Endothelial cell of umbilical vein (primary cell): ENCODE data around the gene CNNM3. TPM values are rescaled to one million over a fixed set of nuclear protein-coding genes. Genes with fewer than 3 reads are reported as not detected.

Experiments
- BruUV-seq: library from RNA; stranded (reverse); fragments of 400-500 nt; replicated peaks from 2 replicates; lab custom pipeline; 2021; lab: Mats Ljungman, UMichigan
- CTCF ChIA-PET: fragments of 300-600, 350-600 bp; sonication (Branson Sonifier 250); formaldehyde crosslinking; loops from one replicate; lab custom pipeline; 2021; ENCODE audit warnings: antibody characterized with exemption, inconsistent platforms; lab: Charles Lee
- POLR2A ChIA-PET: fragments of 300-600, 350-600 bp; sonication (Branson Sonifier 250); formaldehyde crosslinking; loops from one replicate; lab custom pipeline; 2021; ENCODE audit warnings: antibody characterized with exemption, inconsistent platforms; lab: Charles Lee
- DNase-seq: peaks from one replicate; pipeline ENCODE4 v3.0.0-alpha.2; 2011; ENCODE audit warnings: low read depth, low spot score
- FAIRE-seq: peaks from 2 replicates; lab custom pipeline; 2011; peaks lifted over from hg19 to GRCh38; lab: Jason Lieb, UNC
- H2AFZ ChIP-seq: 2 replicates; pipeline ENCODE4 v1.6.0; 2012; ENCODE audit warnings: low read depth, low read length, control low read depth, inconsistent platforms
- H3K27ac ChIP-seq: 2 replicates; pipeline ENCODE4 v1.5.1; 2011; ENCODE audit warnings: low read depth, mild to moderate bottlenecking, control low read depth, low read length, moderate library complexity; ENCODE audit not compliant: insufficient read depth
- H3K27me3 ChIP-seq, 2 experiments: 2 replicates each; pipeline versions ENCODE4 v1.6.0 to v1.6.1; 2011; ENCODE audit warnings: low read length in 2 of 2, mixed read lengths in 1 of 2; ENCODE audit not compliant: control insufficient read depth in 2 of 2, insufficient read depth in 2 of 2
- H3K36me3 ChIP-seq, 2 experiments: 2 replicates in 1 of 2; 3 replicates in 1 of 2; pipeline ENCODE4 v1.5.1; 2011; ENCODE audit warnings: low read length in 2 of 2, mild to moderate bottlenecking in 1 of 2, moderate library complexity in 1 of 2; ENCODE audit not compliant: control insufficient read depth in 2 of 2, insufficient read depth in 2 of 2; ENCODE audit errors: extremely low read depth in 1 of 2
- H3K4me1 ChIP-seq: 3 replicates; pipeline ENCODE4 v1.5.1; 2011; ENCODE audit warnings: mild to moderate bottlenecking, low read length; ENCODE audit not compliant: control insufficient read depth, insufficient read depth; ENCODE audit errors: extremely low read depth
- H3K4me2 ChIP-seq: 2 replicates; pipeline ENCODE4 v1.6.1; 2011; ENCODE audit warnings: low read length, control low read depth, mixed read lengths; ENCODE audit not compliant: insufficient read depth
- H3K4me3 ChIP-seq, 3 experiments: fragments of 200-600 bp in 1 of 3; sonication (generic), shearing (Covaris generic) in 1 of 3; replicated peaks in 1 of 3; 2 replicates each; pipeline ENCODE4 v1.5.1; 2011 to 2016; ENCODE audit warnings: control low read depth in 3 of 3, low read length in 3 of 3, mild to moderate bottlenecking in 2 of 3, inconsistent platforms in 1 of 3, low read depth in 1 of 3, moderate library complexity in 1 of 3; ENCODE audit not compliant: insufficient read depth in 1 of 3
- H3K79me2 ChIP-seq: 2 replicates; pipeline ENCODE4 v1.6.0; 2012; ENCODE audit warnings: low read length, inconsistent platforms; ENCODE audit not compliant: control insufficient read depth, insufficient read depth
- H3K9ac ChIP-seq: replicated peaks from 2 replicates; pipeline ENCODE3; 2011; ENCODE audit warnings: low read length, control low read depth; ENCODE audit not compliant: insufficient read depth; ENCODE audit errors: extremely low read depth
- H3K9me1 ChIP-seq: replicated peaks from 3 replicates; pipeline ENCODE4 v1.6.0; 2011; ENCODE audit warnings: mild to moderate bottlenecking, low read length; ENCODE audit not compliant: control insufficient read depth, insufficient read depth; ENCODE audit errors: extremely low read depth
- H3K9me3 ChIP-seq: replicated peaks from 2 replicates; pipeline ENCODE4 v1.5.1; 2012; ENCODE audit warnings: low read length, inconsistent platforms; ENCODE audit not compliant: control insufficient read depth, insufficient read depth
- H4K20me1 ChIP-seq: replicated peaks from 2 replicates; pipeline ENCODE3; 2011; ENCODE audit warnings: mild to moderate bottlenecking, low read length; ENCODE audit not compliant: control insufficient read depth, insufficient read depth; ENCODE audit errors: extremely low read depth
- EZH2 ChIP-seq: IDR thresholded peaks from 2 replicates; pipeline ENCODE4 v1.6.1; 2012; ENCODE audit warnings: borderline replicate concordance, low read depth, mild to moderate bottlenecking, moderate library complexity, low read length, inconsistent platforms; ENCODE audit not compliant: severe bottlenecking
- FOS ChIP-seq: IDR thresholded peaks from 2 replicates; pipeline ENCODE4 v1.6.1; 2011; ENCODE audit warnings: mild to moderate bottlenecking, low read length, moderate library complexity, borderline replicate concordance; ENCODE audit not compliant: insufficient read depth
- GATA2 ChIP-seq: IDR thresholded peaks from 2 replicates; pipeline ENCODE4 v1.7.0; 2011; ENCODE audit warnings: low read depth, mild to moderate bottlenecking, moderate library complexity, mixed read lengths, low read length; ENCODE audit not compliant: insufficient read length, insufficient read depth
- JUN ChIP-seq: IDR thresholded peaks from 2 replicates; pipeline ENCODE4 v1.6.1; 2011; ENCODE audit warnings: borderline replicate concordance, low read depth; ENCODE audit not compliant: insufficient read length, insufficient read depth
- MYC ChIP-seq: IDR thresholded peaks from one replicate; pipeline ENCODE4 v1.6.1; 2011; ENCODE audit warnings: mild to moderate bottlenecking, low read depth, low read length
- POLR2A ChIP-seq: IDR thresholded peaks from 2 replicates; pipeline ENCODE4 v1.6.1; 2012; ENCODE audit warnings: low read depth, mild to moderate bottlenecking, control low read depth, low read length
- POLR2AphosphoS5 ChIP-seq: IDR thresholded peaks from 2 replicates; pipeline ENCODE4 v1.6.1; 2012; ENCODE audit warnings: low read depth, mild to moderate bottlenecking, control low read depth, low read length, moderate library complexity; ENCODE audit not compliant: insufficient read depth
- dilution Hi-C: fragments of 300-500 bp; cut with MboI; formaldehyde crosslinking; loops from one replicate; pipeline ENCODE4 v1.15.0; 2019; ENCODE audit warnings: low sequenced_read_pairs; ENCODE audit not compliant: extremely low pct_ligation_motif_present
- intact Hi-C: fragments of 100-400 bp; cut with micrococcal nuclease; formaldehyde crosslinking; loops from one replicate; pipeline ENCODE4 v1.10.0; 2022
- polyA plus RNA-seq, 4 experiments: library from polyadenylated mRNA; depleted of rRNA in 3 of 4; stranded (reverse) in 3 of 4; unstranded in 1 of 4; fragments of >200 nt; gene quantifications; 2 replicates each; pipeline versions ENCODE4 v1.2.1 to v1.2.3, GENCODE V29; 2011 to 2012; ENCODE audit warnings: missing spikeins in 1 of 4
- total RNA-seq: library from RNA; stranded (reverse); gene quantifications from 2 replicates; pipeline ENCODE4 v1.2.3, GENCODE V29; 2021
- TF ChIP-seq, protein P1 (sequence below), 2 donors: IDR thresholded peaks; 1 replicate in 1 of 2; 2 replicates in 1 of 2; pipeline ENCODE4 v1.5.1; 2011; ENCODE audit warnings: low read length in 2 of 2, mild to moderate bottlenecking in 2 of 2, moderate library complexity in 2 of 2, control low read depth in 1 of 2, inconsistent platforms in 1 of 2, low read depth in 1 of 2; ENCODE audit not compliant: insufficient read depth in 1 of 2; ENCODE audit errors: extremely low read depth in 1 of 2
- TF ChIP-seq, protein P2 (sequence below): IDR thresholded peaks from 2 replicates; pipeline ENCODE4 v1.6.1; 2011; ENCODE audit not compliant: insufficient read depth, insufficient read length

Gene CNNM3
- total and polyA plus RNA-seq, 2 donors (not counting 3 experiments of a cell fraction or from before 2014, with no cell fraction given), result 13.0 to 14.9 TPM

DNA sequence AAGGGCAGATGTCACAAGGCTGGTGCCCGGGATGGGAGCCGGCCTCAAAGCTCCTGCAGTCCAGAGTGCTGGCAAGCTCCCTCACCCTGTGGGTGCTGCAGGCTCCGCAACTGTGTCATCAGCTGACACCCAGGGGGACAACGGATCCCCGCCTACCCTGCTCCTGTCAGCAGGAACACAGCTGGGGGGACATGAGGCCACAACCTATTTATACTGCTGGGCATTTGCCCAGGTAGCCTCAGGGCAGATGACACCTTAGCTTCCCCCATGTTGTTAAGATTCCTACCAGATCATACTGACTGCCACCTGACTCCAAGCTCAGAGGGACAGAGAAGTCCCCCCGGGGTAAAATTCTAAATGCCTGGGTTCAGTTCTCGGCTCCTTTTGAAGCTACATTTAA lies 26.5 kb downstream of the CNNM3 start:
- Histone ChIP-seq H3K4me1 (no peaks in the 10 kb centered on the region), H3K9ac (no peak overlapping the region), H3K4me3 (no peak overlapping the region), H3K36me3 (no peaks in the 10 kb centered on the region), H3K9me1 (no peaks in the 10 kb centered on the region), H3K27me3 (no peaks in the 10 kb centered on the region), H2AFZ (no peak overlapping the region), H3K4me2 (no peak overlapping the region), H3K9me3 (no peaks in the 10 kb centered on the region), H4K20me1 (no peaks in the 10 kb centered on the region), H3K27ac (no peak overlapping the region), H3K79me2 (no peaks in the 10 kb centered on the region)
- no peak for FAIRE-seq
- dilution Hi-C loops, result no loop called here
- no TSS peak for BruUV-seq
- no peak for DNase-seq
- ChIA-PET POLR2A (interaction anchor here (1.0 kb wide), 1 partner anchor 15 kb away, joined by 3 read pairs; the partner anchor contains the start of gene ANKRD39), CTCF (interaction anchor here (0.8 to 1.2 kb wide), 3 partner anchors 10 to 78 kb away, joined by 3 read pairs; partner anchors contain the start of gene ANKRD39)
- TF ChIP-seq MYC (no peak), POLR2A (no peak), JUN (no peak), EZH2 (no peak), POLR2AphosphoS5 (no peak), FOS (no peak), GATA2 (no peak)
- TF ChIP-seq, protein P1, sequence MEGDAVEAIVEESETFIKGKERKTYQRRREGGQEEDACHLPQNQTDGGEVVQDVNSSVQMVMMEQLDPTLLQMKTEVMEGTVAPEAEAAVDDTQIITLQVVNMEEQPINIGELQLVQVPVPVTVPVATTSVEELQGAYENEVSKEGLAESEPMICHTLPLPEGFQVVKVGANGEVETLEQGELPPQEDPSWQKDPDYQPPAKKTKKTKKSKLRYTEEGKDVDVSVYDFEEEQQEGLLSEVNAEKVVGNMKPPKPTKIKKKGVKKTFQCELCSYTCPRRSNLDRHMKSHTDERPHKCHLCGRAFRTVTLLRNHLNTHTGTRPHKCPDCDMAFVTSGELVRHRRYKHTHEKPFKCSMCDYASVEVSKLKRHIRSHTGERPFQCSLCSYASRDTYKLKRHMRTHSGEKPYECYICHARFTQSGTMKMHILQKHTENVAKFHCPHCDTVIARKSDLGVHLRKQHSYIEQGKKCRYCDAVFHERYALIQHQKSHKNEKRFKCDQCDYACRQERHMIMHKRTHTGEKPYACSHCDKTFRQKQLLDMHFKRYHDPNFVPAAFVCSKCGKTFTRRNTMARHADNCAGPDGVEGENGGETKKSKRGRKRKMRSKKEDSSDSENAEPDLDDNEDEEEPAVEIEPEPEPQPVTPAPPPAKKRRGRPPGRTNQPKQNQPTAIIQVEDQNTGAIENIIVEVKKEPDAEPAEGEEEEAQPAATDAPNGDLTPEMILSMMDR (IDR thresholded peaks at IDR 0.05; ENCODE audit: extremely low read depth in 1 of 2, insufficient read depth in 1 of 2, low read depth in 1 of 2, low read length in 2 of 2), result no peak
- TF ChIP-seq, protein P2, sequence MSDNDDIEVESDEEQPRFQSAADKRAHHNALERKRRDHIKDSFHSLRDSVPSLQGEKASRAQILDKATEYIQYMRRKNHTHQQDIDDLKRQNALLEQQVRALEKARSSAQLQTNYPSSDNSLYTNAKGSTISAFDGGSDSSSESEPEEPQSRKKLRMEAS, result no peak
- intact Hi-C loops, result no loop called here
